Stimulated activated CD4-positive, alpha-beta T cell treated with anti-CD3 and anti-CD28 coated beads, Interleukin-4, amount 100 ng/mL, for 4 hours (primary cell): ENCODE data around the gene CABCOCO1.

Experiments
- DNase-seq, 2 experiments: peaks; one replicate each; pipeline ENCODE4 v3.0.0-alpha.2; 2020

The CABCOCO1 gene

GRCh38 chr10:61787170-61787569, 124.4 kb downstream of the CABCOCO1 start:
- DNase-seq: no peak

- DNase-seq: no peak
Measured at GRCh38 chr10:61789031-61789430, 126.3 kb downstream of the CABCOCO1 start.

- DNase-seq: no peak
Measured at GRCh38 chr10:61791216-61791615, 128.5 kb downstream of the CABCOCO1 start.

GRCh38 chr10:61792097-61792716, 129.5 kb downstream of the CABCOCO1 start:
- no peak for DNase-seq

- no peak for DNase-seq
Measured at GRCh38 chr10:61792921-61793320, 130.2 kb downstream of the CABCOCO1 start.

GRCh38 chr10:61793760-61794703, 131.3 kb downstream of the CABCOCO1 start:
- no peak for DNase-seq

GRCh38 chr10:61795147-61795546, 132.4 kb downstream of the CABCOCO1 start:
- DNase-seq: no peak

- no peak for DNase-seq
Measured at GRCh38 chr10:61795551-61795950, 132.8 kb downstream of the CABCOCO1 start.

GRCh38 chr10:61796785-61797184, 134.1 kb downstream of the CABCOCO1 start:
- DNase-seq: no peak

- DNase-seq: no peak
Measured at GRCh38 chr10:61797304-61798153, 134.8 kb downstream of the CABCOCO1 start.

GRCh38 chr10:61798713-61799112, 136.0 kb downstream of the CABCOCO1 start:
- no peak for DNase-seq

GRCh38 chr10:61801484-61801883, 138.8 kb downstream of the CABCOCO1 start:
- no peak for DNase-seq

- DNase-seq: no peak
Measured at GRCh38 chr10:61803269-61803668, 140.5 kb downstream of the CABCOCO1 start.

- DNase-seq: no peak
Measured at GRCh38 chr10:61804414-61804813, 141.7 kb downstream of the CABCOCO1 start.

- no peak for DNase-seq
Measured at GRCh38 chr10:61805091-61805490, 142.4 kb downstream of the CABCOCO1 start.

- DNase-seq: no peak
Measured at GRCh38 chr10:61810263-61810662, 147.5 kb downstream of the CABCOCO1 start.

GRCh38 chr10:61812052-61812721, 149.5 kb downstream of the CABCOCO1 start:
- DNase-seq: no peak

- DNase-seq: no peak
Measured at GRCh38 chr10:61812920-61813319, 150.2 kb downstream of the CABCOCO1 start.

- DNase-seq: no peak
Measured at GRCh38 chr10:61814160-61814559, 151.4 kb downstream of the CABCOCO1 start.

GRCh38 chr10:61815496-61815895, 152.8 kb downstream of the CABCOCO1 start:
- DNase-seq: no peak
